Calu3 (cell line): ENCODE results near the gene CR1L. TPM values are rescaled to one million over a fixed set of nuclear protein-coding genes. Genes with fewer than 3 reads are reported as not detected.
A peak's percentile ranks its signal among the peaks of the same experiment; 100 is the strongest.
"Not testable (repeated sequence)": the region's sequence is repeated elsewhere in the genome, so short reads cannot be mapped to it uniquely, and the experiment has no call there.

Source experiments
- BruUV-seq: library from RNA; stranded (reverse); fragments of 400-500 nt; replicated peaks from 2 replicates; lab custom pipeline; 2021; lab: Mats Ljungman, UMichigan
- CTCF ChIA-PET: fragments of 300-600 bp; sonication (Branson Sonifier 250); formaldehyde crosslinking; loops from one replicate; lab custom pipeline; 2022; ENCODE audit warnings: antibody characterized with exemption; lab: Charles Lee
- DNase-seq: peaks from one replicate; pipeline ENCODE4 v3.0.0; 2022
- H3K27ac Mint-ChIP-seq: one replicate; pipeline ENCODE4 v1.8.0; 2022; ENCODE audit warnings: mixed read lengths; ENCODE audit not compliant: unreplicated experiment
- H3K27me3 Mint-ChIP-seq: one replicate; pipeline ENCODE4 v1.8.0; 2022; ENCODE audit warnings: mixed read lengths; ENCODE audit not compliant: unreplicated experiment
- H3K36me3 Mint-ChIP-seq: one replicate; pipeline ENCODE4 v1.8.0; 2022; ENCODE audit warnings: mild to moderate bottlenecking, moderate library complexity, mixed read lengths; ENCODE audit not compliant: insufficient read depth, unreplicated experiment
- H3K4me1 Mint-ChIP-seq: one replicate; pipeline ENCODE4 v1.8.0; 2022; ENCODE audit warnings: mild to moderate bottlenecking, low read depth, mixed read lengths; ENCODE audit not compliant: unreplicated experiment
- H3K4me3 Mint-ChIP-seq: one replicate; pipeline ENCODE4 v1.8.0; 2022; ENCODE audit warnings: mild to moderate bottlenecking, low read depth, moderate library complexity, mixed read lengths; ENCODE audit not compliant: unreplicated experiment
- H3K9me3 Mint-ChIP-seq: one replicate; pipeline ENCODE4 v1.8.0; 2022; ENCODE audit warnings: low read depth, mixed read lengths; ENCODE audit not compliant: unreplicated experiment
- CTCF ChIP-seq: fragments of 200-600 bp; IDR thresholded peaks from one replicate; pipeline ENCODE4 v1.8.0; 2022; ENCODE audit warnings: antibody characterized with exemption; ENCODE audit not compliant: unreplicated experiment
- intact Hi-C: fragments of 100-400 bp; cut with micrococcal nuclease; formaldehyde crosslinking; loops from one replicate; pipeline ENCODE4 v1.10.0; 2022; ENCODE audit not compliant: unreplicated experiment
- total RNA-seq: library from RNA; stranded (reverse); gene quantifications from 2 replicates; pipeline ENCODE4 v1.2.3, GENCODE V29; 2022

CR1L gene
- total RNA-seq, 1 experiment from 2014 or later: not detected

GRCh38 chr1:207658904-207659485 lies 14.1 kb downstream of the CR1L start:
- no peaks in the 10 kb centered on the region for H3K36me3 Mint-ChIP-seq
- TF ChIP-seq CTCF: no peak
- no TSS peak for BruUV-seq
- H3K27me3 Mint-ChIP-seq: peaks cover 2% of the 10 kb centered on the region
- DNase-seq: no peak
- H3K9me3 Mint-ChIP-seq: no peaks in the 10 kb centered on the region
- intact Hi-C loops: no loop called here
- CTCF ChIA-PET: interaction anchor here (0.6 to 2.0 kb wide), 2 partner anchors 14 to 602 kb away, joined by 4 to 6 read pairs; no protein-coding TSS in a partner anchor
- H3K27ac Mint-ChIP-seq: no peak overlapping the region
- peaks cover 13% of the 10 kb centered on the region for H3K4me1 Mint-ChIP-seq
- H3K4me3 Mint-ChIP-seq: no peak overlapping the region

- Mint-ChIP-seq H3K4me3 (no peak overlapping the region), H3K4me1 (peaks cover 13% of the 10 kb centered on the region), H3K27me3 (peaks cover 8% of the 10 kb centered on the region), H3K9me3 (no peaks in the 10 kb centered on the region), H3K27ac (no peak overlapping the region), H3K36me3 (no peaks in the 10 kb centered on the region)
- no TSS peak for BruUV-seq
- intact Hi-C loops: no loop called here
- no peak for TF ChIP-seq CTCF
- CTCF ChIA-PET: interaction anchor here (0.6 to 2.0 kb wide), 2 partner anchors 13 to 602 kb away, joined by 4 to 6 read pairs; no protein-coding TSS in a partner anchor
- DNase-seq: peak; percentile 62
Observed at GRCh38 chr1:207659545-207660153, 14.7 kb downstream of the CR1L start.

GRCh38 chr1:207661420-207661819 lies 16.5 kb downstream of the CR1L start:
- BruUV-seq, H3K9me3 Mint-ChIP-seq, DNase-seq, CTCF ChIA-PET, intact Hi-C loops, H3K27ac Mint-ChIP-seq, H3K36me3 Mint-ChIP-seq, H3K4me3 Mint-ChIP-seq: not testable (repeated sequence)
- Mint-ChIP-seq H3K27me3 (peaks cover 15% of the 10 kb centered on the region), H3K4me1 (peaks cover 13% of the 10 kb centered on the region)

GRCh38 chr1:207666342-207666741 lies 21.4 kb downstream of the CR1L start:
- H3K27me3 Mint-ChIP-seq: peaks cover 61% of the 10 kb centered on the region
- intact Hi-C loops: no loop called here
- H3K4me1 Mint-ChIP-seq: no peaks in the 10 kb centered on the region
- BruUV-seq: no TSS peak
- DNase-seq: no peak
- CTCF ChIA-PET: no interaction called here
- no peaks in the 10 kb centered on the region for H3K36me3 Mint-ChIP-seq
- no peak overlapping the region for H3K27ac Mint-ChIP-seq
- no peak for TF ChIP-seq CTCF
- H3K4me3 Mint-ChIP-seq: no peak overlapping the region
- H3K9me3 Mint-ChIP-seq: peaks cover 2% of the 10 kb centered on the region

GRCh38 chr1:207669528-207670009 lies 24.6 kb downstream of the CR1L start:
- Mint-ChIP-seq H3K27ac (no peak overlapping the region), H3K27me3 (peaks cover 54% of the 10 kb centered on the region), H3K4me1 (no peaks in the 10 kb centered on the region), H3K9me3 (peaks cover 2% of the 10 kb centered on the region), H3K36me3 (no peaks in the 10 kb centered on the region), H3K4me3 (no peak overlapping the region)
- BruUV-seq: no TSS peak
- no peak for TF ChIP-seq CTCF
- intact Hi-C loops: no loop called here
- CTCF ChIA-PET: no interaction called here
- no peak for DNase-seq
